IPS-NIHi7 (cell line): ENCODE data around the gene C1orf53.

Experiments used
- DNase-seq: peaks from one replicate; pipeline ENCODE4 v3.0.0; 2012; ENCODE audit warnings: mixed read lengths; ENCODE audit errors: extremely low spot score

C1orf53 gene

GRCh38 chr1:197955486-197956394 is 53.3 kb downstream of the C1orf53 start:
- DNase-seq, result no peak
